GM19043 (cell line): ENCODE measurements around the gene SUGP2.

Experiments used
- ATAC-seq: cut with Tn5 transposase; IDR thresholded peaks from one replicate; pipeline ENCODE4 v1.9.1; 2021; ENCODE audit warnings: low read depth; ENCODE audit not compliant: unreplicated experiment

SUGP2 gene

DNA sequence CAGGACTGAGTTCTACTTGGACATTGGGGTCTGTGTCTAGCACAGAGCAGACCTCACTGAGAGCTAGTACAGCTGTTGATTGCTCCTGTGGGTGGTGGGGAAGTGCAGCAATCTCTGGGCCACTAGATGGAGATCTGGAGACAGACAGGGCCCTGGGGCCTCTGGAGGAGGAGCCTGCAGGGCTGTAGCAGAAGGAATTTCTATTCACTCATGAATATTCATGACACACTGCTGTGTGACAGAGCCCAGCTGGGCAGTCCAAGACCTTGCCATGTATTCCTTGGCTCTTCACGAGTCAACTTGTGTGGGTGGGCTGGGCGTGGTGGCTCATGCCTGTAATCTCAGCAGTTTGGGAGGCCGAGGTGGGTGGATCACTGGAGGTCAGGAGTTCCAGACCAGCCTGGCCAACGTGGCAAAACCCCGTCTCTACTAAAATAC, 37.5 kb downstream of the SUGP2 start:
- no peak for ATAC-seq

DNA sequence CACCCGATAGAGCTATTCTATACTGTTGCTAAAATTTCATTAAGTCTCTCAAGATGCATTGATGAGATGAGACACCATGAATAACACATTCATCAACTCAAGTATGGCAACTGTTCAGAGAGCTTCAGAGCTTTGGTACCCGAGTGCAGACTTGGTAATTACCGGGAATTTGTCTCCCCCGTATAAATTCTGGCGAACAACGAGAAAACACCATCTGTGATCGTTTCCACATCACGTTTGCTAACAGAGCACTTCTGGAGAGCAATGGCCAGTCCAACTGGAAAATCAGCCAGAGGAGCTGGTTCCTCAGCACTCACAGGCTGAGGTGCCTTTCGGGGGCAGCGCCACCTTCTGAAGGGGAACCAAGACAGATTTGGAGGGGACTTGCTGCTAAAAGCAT, 40.2 kb downstream of the SUGP2 start:
- no peak for ATAC-seq

DNA sequence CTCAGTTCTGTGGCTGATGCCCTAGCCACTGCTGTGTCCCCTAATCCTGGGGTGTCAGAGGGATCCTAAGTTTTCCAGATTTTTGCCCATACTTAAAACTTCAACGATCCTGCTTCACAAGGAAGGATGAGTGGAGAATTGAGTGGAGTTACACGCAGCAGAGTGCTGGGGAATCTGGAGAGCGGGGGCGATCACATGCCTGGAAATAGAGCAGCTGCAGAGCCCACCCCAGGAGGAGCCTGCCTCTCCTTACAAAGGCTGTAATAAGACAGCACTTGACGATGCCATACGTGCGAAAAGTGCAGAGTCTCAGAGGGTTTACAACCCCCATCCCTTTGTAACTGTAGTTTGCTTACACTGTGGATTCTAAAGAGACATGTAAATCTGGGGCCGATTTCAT, 40.6 kb downstream of the SUGP2 start:
- no peak for ATAC-seq

DNA sequence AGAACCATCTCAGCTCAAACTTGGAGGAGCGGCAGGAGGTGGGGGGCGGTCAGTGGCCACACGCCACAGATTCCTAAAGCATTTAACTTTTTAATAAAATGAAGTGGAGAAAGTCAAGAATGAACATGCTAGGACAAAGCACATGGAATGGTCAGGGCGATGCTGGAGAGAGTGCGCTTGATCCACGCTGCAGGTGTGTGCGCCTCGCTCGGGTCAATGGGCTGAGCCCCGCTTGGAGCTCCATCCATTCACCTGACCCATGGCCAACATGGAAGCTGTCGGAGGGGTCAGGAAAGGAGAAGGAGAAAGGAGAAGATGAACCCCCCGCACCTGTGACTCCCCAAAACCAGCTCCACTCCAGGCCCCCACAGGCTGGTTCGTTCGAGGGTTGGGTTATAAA, 41.8 kb downstream of the SUGP2 start:
- ATAC-seq: no peak

DNA sequence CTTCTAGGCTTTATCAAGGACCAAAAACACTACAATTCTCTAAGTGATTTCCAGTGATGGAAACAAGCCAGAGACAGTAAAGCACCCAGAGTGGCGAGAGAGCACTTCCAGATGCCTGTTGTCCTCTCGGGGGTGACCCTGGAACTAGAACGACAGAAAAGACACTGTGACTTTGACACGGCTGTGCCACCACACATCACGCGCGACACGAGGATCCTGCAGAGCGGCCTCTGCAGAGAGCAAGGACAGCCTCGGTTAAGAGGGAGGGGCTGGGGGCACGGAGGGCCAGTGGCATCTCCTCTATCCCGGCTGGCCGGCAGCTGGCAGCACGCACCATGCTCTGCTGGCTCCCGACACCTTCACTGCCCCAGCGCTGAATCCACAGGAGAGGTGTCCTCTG, 42.3 kb downstream of the SUGP2 start:
- ATAC-seq: no peak

DNA sequence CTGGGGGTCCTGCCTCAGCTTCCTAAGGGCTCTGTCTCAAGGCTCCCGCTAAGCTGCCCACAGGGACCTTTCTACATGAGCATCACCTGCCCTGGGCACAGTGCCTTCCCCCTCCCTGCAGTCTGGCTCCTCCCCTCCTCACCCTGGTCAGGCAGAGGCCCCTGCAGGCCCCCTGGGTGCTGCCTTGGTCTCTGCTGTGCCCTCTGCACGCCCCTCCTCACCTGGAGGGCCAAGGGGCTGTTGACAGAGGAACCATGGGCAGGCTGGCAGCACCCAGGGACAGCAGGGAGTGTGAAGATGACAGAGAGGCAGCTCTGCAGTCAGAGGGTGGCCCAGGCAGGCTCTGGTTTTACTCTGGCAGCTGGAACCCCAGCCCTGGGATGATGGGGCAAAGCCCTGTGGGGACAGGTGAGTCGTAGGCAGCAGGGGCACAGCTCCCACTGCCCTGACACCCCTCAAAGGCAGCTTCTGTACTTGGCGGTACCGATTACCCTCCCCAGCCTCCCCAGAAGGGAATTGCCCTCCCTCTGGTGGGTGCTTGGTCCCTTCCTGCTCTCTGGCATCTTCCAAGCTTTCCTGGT, 43.1 kb downstream of the SUGP2 start:
- ATAC-seq: no peak

DNA sequence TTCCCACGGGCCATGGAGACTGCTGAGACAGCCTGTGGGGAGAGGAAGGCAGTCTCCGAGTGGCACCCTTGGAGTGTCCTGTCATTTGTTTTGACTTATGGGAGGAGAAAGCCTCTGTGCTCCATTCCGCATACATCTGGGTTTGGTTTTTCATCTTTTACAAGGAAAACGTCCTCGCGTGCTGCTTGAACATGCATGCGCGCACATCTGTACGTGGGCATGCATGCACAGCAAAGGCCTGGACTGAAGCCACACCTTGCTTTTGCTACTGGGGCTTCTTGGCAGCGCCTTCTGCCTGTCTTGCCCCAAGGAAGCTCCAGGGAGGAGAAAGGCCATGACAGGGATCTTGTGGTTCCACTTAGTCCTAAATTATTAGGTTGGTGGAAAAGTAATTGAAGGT, 44.0 kb downstream of the SUGP2 start:
- ATAC-seq: no peak

DNA sequence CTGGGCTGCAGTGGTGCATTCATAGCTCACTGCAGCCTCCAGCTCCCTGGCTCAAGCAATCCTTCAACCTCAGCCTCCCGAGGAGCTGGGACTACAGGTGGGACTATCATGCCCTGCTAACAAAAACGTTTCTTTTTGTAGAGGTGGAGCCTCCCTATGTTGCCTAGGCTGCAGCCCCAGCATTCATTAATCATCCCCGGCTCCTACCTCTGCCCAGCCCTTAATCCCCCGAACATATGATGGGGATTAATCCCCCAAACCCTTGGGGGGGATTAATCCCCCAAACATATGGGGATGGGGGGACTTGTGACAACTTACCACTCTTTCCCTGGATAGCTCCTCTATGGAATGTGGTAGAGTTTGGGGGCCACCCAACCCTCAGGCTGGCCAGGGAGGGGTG, 45.9 kb downstream of the SUGP2 start:
- no peak for ATAC-seq

DNA sequence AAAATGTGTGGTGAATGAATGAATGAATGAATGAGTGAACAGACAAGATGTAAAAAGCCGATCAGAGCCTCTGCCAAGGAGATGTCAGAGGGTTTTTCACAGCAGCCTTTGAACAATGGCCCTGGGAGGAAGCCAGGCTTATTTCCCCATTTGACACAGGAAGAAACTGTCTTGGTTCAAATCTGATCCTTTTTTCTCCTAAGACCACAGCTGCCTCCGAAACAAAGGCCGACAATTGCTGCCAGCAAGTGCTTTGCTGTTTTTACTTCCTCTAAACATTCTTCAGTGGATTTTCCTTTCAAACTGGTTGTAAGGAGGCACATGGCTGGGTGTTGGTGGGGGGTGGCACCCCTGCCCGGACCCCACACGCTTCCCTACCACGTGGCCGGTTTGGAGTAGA, 48.1 kb downstream of the SUGP2 start:
- no peak for ATAC-seq

DNA sequence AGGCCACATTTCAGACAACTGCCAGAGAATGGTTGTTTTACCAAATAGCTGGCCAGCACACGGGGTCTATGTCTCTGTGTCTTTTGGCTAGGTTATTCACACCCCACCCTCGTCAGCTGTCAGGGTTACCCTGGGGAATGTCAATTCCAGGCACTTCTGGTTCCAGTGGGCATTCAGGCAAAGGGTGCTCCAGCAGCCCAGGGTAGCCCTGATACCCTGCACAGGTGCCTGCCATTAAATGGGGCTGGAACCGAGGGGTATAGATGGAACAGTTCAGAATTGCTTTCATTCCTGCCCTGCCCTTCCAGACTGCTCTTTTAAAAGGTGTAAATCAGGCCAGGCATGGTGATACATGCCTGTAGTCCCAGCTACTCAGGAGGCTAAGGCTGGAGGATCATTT, 49.1 kb downstream of the SUGP2 start:
- ATAC-seq: no peak

DNA sequence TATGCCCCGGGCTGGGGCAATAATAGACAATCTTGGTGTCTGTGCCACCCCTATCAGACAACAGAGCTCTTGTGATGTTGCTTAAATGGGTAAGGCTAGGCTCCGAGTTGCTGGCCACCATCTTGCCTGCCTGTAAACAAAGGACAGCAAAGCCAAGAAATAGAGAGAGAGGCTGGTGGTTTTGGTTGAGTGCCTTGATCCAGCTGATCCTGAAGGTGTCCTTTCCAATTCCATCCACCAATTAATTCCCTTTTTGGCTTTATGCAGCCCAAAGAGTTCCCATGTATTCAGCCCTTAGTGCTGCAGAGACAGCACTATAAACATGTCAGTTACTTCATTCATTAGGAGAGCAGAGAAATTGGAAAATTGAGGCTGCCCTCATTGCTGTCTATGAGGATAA, 50.6 kb downstream of the SUGP2 start:
- no peak for ATAC-seq

DNA sequence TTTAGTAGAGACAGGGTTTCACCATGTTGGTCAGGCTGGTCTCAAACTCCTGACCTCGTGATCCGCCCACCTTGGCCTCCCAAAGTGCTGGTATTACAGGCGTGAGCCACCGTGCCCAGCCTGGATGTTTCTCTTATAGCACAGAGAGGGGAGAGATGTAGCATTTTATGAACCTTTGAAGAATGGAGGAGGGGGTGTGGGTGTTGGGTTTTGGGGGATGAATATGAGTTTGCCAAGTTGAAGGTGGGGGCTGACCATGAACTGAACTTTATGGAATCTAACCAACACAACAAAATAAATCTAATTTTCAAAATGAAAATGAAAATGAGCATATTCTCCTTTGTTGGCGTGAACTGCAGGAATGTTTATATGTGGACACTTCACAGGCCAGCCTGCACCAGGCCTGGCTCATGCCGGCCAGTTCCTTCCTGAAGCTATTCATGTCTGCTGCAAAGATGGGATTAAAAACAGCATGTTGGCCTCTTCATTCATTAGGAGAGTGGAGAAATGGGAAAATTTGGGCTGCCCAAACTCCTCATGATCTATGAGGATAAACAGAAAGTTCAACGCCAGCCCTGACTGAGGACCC, 52.8 kb downstream of the SUGP2 start:
- no peak for ATAC-seq

DNA sequence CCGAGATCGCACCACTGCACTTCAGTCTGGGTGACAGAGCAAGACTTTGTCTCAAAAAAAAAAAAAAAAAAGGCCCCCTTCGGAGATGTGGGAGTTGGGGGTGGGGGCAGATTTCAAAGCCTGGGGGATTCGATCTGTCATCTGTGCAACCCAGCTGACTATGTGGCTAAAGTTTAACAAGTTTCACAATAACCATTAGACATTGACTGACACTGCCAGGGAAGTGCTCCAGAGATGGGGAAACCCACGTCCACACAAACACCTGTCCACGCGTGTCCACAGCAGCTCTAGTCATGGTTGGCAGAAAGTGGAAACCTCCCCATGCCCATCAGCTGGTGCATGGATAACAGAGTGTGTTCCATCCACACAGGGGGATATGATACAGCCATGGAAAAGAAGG, 54.7 kb downstream of the SUGP2 start:
- ATAC-seq: no peak

DNA sequence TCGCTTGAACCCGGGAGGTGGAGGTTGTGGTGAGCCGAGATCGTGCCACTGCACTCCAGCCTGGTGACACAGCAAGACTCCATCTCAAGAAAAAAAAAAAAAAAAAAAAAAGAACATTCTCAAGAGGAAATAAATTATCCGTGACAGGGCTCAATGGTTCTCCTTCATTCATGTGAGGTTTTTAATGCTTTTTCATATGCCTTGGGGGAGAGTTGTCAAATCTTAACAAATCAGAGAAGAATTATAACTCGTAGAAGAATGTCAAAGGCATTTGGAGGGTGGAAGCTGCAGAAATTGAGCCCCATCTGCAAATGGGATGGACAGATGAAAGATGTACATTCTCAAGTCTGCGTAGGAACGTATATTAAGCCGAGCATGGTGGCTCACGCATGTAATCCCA, 57.4 kb downstream of the SUGP2 start:
- no peak for ATAC-seq

DNA sequence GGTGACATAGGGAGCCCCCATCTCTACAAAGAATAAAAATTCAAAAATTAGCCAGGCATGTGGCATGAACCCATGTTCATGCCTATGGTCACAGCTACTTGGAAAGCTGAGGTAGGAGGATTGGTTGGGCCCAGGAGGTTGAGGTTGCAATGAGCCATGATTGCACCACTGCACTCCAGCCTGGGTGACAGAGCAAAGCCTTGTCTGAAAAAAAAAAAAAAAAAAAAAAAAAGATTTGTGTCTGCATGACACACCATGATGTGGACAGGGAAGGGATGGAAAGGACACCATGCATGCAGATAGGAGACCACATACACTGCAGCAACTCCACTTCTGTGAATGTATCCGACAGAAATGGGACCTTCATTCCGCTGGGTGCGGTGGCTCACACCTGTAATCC, 58.3 kb downstream of the SUGP2 start:
- ATAC-seq: no peak

DNA sequence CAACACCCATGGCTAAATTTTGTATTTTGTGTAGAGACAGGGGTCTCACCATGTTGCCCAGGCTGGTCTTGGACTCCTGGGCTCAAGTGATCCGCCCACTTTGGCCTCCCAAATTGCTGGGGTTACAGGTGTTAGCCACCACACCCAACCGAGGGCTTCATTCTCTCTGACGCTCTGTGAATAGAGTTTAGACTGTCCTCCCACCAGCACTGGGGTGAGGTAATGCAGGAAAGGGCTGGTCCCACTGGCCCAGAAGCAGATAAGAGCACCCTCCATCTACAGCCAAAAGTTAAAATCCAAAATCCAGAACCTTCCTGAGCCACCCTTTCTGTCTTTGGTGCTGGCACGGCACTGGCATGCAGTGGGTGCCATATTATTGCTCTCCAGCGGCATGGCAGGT, 60.5 kb downstream of the SUGP2 start:
- no peak for ATAC-seq

DNA sequence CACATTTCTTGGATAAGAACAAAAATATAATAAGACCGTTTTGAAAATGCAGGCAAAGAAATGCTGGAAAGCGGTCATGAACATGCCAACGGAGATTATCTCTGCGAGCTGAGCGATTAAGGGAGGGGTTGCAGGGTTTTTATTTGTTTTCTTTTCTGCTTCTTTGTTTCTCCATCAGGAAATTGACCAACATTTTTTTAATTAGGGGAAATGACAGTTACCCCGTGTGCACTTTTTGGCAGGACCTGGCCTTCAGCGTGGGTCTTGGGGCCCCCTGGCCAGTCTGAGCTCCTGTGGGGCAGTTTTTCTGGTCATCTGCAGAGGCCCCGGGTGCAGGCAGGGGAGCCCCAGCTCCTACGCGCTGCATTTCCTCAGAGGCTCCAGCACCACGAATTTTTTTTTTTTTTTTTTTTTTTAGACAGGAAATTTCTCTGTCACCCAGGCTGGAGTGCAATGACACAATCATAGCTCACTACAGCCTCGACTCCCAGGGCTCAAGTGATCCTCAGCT, 61.0 kb downstream of the SUGP2 start:
- ATAC-seq: no peak

DNA sequence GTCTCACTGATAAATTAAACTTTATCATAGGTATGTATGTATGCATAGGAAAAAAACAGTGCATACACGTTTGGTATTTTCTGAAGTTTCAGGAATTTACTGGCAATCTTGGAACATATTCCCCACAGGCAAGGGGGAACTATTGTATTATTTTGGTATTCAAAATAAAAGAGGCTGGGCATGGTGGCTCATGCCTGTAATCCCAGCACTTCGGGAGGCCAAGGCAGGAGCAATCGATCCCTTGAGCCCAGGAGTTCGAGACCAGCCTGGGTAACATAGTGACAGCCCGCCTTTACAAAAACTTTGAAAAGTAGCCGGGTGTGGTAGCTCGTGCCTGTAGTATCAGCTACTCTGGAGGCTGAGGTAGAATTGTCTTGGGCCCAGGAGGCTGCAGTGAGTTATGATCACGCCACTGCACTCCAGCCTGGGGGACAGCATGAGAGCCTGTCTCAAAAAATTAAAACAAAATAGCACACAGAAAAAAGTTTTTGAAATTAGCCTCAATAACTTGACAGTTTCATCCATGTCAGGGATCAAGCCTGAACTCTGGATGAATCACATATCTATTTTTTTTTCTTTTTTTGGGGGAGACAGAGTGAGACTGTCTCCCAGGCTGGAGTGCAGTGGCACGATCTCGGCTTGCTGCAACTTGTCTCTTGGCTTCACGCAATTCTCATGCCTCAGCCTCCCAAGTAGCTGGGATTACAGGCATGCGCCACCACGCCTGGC, 63.2 kb downstream of the SUGP2 start:
- ATAC-seq: no peak

DNA sequence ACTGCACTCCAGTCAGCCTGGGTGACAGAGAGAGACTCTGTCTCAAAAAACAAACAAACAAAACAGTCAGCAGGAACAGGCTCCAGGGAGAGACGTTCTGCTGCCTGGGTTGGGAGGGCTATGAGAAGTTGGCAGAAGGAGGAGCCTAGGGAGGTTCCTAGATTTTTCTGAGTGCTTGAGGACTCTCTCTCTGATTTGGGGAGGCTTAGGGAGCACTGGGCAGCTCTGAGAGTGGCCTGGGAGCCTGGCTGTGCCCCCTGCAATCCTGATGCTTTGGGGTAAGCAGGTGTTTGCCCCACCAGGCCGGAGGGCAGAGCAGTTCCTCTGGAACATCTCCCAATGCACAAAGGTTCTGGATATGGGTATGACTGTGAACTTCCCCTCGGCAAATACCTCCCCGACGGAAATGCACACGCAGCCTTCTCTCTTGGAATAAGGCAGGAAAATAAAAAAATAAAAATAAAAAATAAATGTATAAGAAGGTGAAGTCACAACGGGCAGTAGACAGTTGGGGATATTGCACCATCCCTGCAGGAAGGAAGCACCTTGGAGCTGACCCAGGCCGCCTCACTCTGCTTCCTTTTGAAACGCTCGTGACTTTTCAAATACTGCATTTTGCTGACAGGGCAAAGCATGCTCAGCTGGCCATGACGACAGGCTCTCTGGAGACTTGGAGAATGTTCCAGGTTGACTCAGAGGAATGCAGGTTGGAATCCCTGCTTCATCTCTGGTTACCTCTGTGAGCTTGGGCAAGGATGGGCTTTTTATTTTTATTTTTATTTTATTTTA, 65.8 kb downstream of the SUGP2 start:
- ATAC-seq: no peak

DNA sequence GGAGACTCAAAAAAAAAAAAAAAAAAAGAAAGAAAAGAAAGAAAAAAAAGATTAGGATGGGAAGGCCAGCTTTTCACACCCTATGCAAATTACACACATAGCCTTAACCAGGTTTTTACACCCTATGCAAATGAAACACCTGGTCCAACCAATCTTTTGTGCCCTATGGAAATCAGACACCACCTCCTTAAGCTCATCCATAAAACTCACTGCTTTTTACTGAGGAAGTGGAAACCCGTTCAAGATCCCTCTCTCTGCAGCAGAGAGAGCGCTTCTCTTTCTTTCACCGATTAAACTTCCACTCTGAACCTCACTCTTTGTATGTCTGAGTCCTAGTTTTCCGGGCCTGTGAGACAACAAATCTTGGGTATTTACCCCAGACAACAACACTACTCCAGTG, 67.0 kb downstream of the SUGP2 start:
- ATAC-seq: no peak

DNA sequence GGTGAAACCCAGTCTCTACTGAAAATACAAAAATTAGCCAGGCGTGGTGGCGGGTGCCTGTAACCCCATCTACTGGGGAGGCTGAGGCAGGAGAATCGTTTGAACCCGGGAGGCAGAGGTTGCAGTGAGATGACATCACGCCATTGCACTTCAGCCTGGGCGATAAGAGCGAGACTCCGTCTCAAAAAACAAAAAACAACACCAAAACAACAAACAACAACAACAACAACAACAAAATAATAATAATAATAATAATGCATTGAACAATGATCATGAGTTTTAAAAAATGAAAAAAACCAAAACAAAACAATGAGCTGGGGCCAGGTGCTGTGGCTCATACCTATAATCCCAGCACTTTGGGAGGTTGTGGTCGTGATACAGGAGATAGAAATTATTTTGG, 69.2 kb downstream of the SUGP2 start:
- ATAC-seq: no peak
